RPMI7951 (cell line): Measurements from ENCODE around the gene SLC5A12. TPM values are rescaled to one million over a fixed set of nuclear protein-coding genes. Genes with fewer than 3 reads are reported as not detected.
"Not testable (repeated sequence)": the region's sequence is repeated elsewhere in the genome, so short reads cannot be mapped to it uniquely, and the experiment has no call there.

Source experiments
- DNase-seq: peaks from one replicate; pipeline ENCODE4 v3.0.0-alpha.2; 2012; ENCODE audit warnings: low read depth
- total RNA-seq: library from RNA; depleted of rRNA; stranded (reverse); fragments of >200 nt; shearing (Covaris generic); gene quantifications from 2 replicates; pipeline ENCODE4 v1.2.3, GENCODE V29; 2014; rRNA removed

SLC5A12 gene
- total RNA-seq, 1 experiment from 2014 or later, result not detected

DNA sequence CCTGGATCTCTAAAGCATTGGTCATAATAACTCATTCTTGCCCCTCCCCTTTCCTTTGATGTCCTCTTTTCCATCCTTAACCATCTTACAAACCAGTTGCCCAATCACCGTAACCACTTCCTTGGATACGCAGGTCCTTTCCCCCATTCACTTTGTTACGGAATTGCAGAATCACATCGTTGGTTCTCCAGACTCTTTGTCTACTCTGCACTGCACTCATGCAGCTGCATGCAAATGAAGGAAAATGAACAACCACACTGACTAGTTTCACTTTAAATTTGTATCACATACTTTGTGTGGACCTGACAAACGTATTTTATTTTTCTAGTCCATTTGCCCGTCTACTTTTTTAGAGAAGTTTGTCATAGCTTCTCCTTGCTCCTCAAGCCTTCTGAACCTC is 69.9 kb downstream of the SLC5A12 start:
- no peak for DNase-seq

GRCh38 chr11:26649884-26650283 is 72.0 kb downstream of the SLC5A12 start:
- peak; percentile 66 for DNase-seq

- not testable (repeated sequence) for DNase-seq
Measured at GRCh38 chr11:26643314-26643713, 78.5 kb downstream of the SLC5A12 start.

DNA sequence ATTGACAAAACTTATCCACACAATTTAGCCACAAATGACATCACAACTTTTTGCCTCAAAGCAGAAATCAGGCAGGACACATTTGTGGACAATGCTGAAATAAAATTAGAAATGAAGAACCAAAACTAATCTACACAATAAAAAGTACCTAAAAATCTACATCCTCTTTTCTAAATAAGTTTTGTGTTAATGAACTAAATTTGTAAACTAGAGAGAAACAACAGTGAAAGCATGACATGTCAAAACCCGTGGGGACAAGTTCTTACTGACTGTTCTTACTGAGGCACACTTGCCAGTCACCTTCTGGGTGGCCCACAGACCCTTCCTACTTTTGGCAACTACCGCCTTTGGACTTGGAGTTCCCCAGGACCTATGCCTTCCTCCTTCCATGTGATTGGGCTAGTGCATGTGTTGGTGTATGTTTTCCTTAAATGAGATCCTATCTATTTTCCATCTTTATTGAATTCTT is 89.1 kb downstream of the SLC5A12 start:
- DNase-seq, result no peak

- DNase-seq, result peak; percentile 9
Measured at GRCh38 chr11:26626346-26626745, 95.5 kb downstream of the SLC5A12 start.

- DNase-seq, result peak; percentile 26
Measured at GRCh38 chr11:26623076-26623659, 98.7 kb downstream of the SLC5A12 start.

DNA sequence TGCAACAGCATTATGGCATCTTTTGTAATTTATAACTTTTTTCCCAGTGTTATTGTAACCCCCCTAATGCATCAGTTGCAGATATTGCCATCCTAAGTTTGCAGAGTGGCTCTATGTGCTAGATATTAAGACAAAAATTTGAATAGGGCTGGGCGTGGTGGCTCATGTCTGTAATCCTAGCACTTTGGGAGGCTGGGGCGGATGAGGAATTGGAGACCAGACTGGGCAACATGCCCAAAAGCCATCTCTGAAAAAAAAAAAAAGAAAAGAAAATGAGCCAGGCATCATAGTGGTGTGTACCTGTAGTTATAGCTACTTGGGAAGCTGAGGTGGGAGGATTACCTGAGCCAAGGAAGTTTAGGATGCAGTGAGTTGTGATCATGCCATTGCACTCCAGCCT is 99.7 kb downstream of the SLC5A12 start:
- no peak for DNase-seq

- peak; percentile 65 for DNase-seq
Measured at GRCh38 chr11:26621132-26621531, 100.7 kb downstream of the SLC5A12 start.

DNA sequence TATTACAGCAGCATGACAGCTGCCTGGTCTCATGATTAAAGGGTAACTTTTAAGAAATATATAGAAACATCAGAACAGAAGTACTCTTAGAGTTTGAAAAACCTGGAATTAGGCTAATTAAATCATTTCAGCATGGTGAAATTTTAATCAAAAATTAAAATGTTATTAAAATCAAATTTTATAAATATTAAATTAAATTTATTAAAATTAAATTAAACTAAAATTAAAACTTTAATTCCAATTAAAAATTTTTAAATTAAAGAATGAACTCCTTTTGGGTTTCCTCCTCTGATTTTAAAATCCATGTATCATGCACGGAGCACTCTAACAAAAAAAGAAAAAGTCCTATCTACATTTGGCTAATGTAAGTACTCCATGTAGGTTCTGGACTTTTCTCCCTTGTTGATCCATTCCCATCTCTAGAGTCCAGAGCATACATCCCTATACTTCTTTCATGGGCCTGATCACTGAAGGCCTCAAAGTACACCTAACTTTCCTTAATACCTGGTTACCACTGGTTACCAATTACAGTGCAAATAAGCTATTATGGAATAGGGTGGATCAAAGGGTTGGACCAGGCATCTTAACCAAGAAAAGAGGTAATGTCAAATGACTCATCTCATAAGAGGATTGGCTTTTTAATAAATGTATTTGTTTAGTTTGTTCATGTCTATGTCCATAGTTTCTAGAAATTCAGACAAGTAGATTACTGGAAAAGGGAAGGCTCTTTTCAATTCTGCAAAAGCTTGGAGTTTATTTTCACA is 101.4 kb downstream of the SLC5A12 start:
- no peak for DNase-seq

DNA sequence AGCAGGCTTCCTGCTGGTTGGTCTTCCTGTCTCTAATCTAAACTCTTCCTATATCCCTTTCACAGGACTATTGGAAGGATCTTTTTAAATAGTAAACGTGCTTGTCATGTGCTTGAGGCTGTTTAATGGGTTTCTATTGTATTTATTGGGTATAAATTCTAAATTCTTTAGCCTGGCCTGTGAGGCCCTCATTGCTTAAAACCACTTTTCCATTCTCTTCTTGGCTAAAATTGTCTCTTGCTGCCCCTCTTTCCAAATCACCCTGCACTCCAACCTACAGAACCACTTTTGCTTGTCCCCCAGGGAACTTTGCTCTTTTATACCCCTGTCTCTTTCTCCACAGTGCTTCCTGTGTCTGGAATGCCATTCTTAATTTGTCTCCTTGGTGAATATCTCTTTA is 103.4 kb downstream of the SLC5A12 start:
- DNase-seq, result no peak

Other genes with a start within 250 kb of the SLC5A12 start
- 21.5 and 32.3 TPM in 2 replicates for gene MUC15, start 149.8 kb downstream of the SLC5A12 start, total RNA-seq